Central memory CD8-positive, alpha-beta T cell (primary cell): ENCODE measurements around the gene THAP8.
A peak's percentile ranks its signal among the peaks of the same experiment; 100 is the strongest.
"Not testable (repeated sequence)": the region's sequence is repeated elsewhere in the genome, so short reads cannot be mapped to it uniquely, and the experiment has no call there.

Experiments
- ATAC-seq: fragments of 150-1000 bp; cut with Tn5 transposase; replicated peaks from 2 replicates; pipeline ENCODE4 v1.10.0; 2022; ENCODE audit warnings: mild to moderate bottlenecking, moderate FRiP score, moderate number of reproducible peaks; ENCODE audit not compliant: poor library complexity, severe bottlenecking; ENCODE audit errors: extremely low read depth
- DNase-seq, 2 donors: peaks; one replicate each; pipeline ENCODE4 v3.0.0; 2021; ENCODE audit warnings: low spot score in 2 of 2
- H3K27ac Mint-ChIP-seq: one replicate; pipeline ENCODE4 v1.8.0; 2022; ENCODE audit warnings: low read depth, mild to moderate bottlenecking, moderate library complexity, mixed read lengths
- H3K27me3 Mint-ChIP-seq: one replicate; pipeline ENCODE4 v1.8.0; 2022; ENCODE audit warnings: mixed read lengths
- H3K36me3 Mint-ChIP-seq: one replicate; pipeline ENCODE4 v1.8.0; 2022; ENCODE audit warnings: mild to moderate bottlenecking, moderate library complexity, mixed read lengths; ENCODE audit not compliant: insufficient read depth
- H3K4me1 Mint-ChIP-seq: one replicate; pipeline ENCODE4 v1.8.0; 2022; ENCODE audit warnings: mixed read lengths
- H3K4me3 Mint-ChIP-seq: one replicate; pipeline ENCODE4 v1.8.0; 2022; ENCODE audit warnings: mild to moderate bottlenecking, moderate library complexity, mixed read lengths
- H3K9me3 Mint-ChIP-seq: one replicate; pipeline ENCODE4 v1.8.0; 2022; ENCODE audit warnings: mixed read lengths

The THAP8 gene

GRCh38 chr19:36084231-36085009, 30.3 kb upstream of the THAP8 start:
- Mint-ChIP-seq H3K27me3 (no peaks in the 10 kb centered on the region), H3K4me1 (no peaks in the 10 kb centered on the region), H3K36me3 (peaks cover 6% of the 10 kb centered on the region), H3K9me3 (no peaks in the 10 kb centered on the region), H3K27ac (no peak overlapping the region), H3K4me3 (no peak overlapping the region)
- ATAC-seq (no peak), DNase-seq (no peak)

GRCh38 chr19:36082916-36083315, 28.8 kb upstream of the THAP8 start:
- Mint-ChIP-seq H3K27ac (no peak overlapping the region), H3K4me3 (no peak overlapping the region), H3K36me3 (peaks cover 6% of the 10 kb centered on the region), H3K9me3 (no peaks in the 10 kb centered on the region), H3K27me3 (no peaks in the 10 kb centered on the region), H3K4me1 (no peaks in the 10 kb centered on the region)
- DNase-seq (no peak), ATAC-seq (no peak)

- no peaks in the 10 kb centered on the region for H3K9me3 Mint-ChIP-seq
- ATAC-seq (no peak), DNase-seq (no peak)
- H3K27me3 Mint-ChIP-seq: no peaks in the 10 kb centered on the region
- peaks cover 6% of the 10 kb centered on the region for H3K36me3 Mint-ChIP-seq
- H3K4me1 Mint-ChIP-seq: no peaks in the 10 kb centered on the region
- peak overlapping the region; percentile 19 for H3K27ac Mint-ChIP-seq
- H3K4me3 Mint-ChIP-seq: no peak overlapping the region
Measured at GRCh38 chr19:36081894-36082293, 27.8 kb upstream of the THAP8 start.

GRCh38 chr19:36081385-36081784, 27.3 kb upstream of the THAP8 start:
- Mint-ChIP-seq H3K4me1 (no peaks in the 10 kb centered on the region), H3K4me3 (no peak overlapping the region), H3K27ac (peak overlapping the region; percentile 19), H3K36me3 (peaks cover 6% of the 10 kb centered on the region), H3K27me3 (no peaks in the 10 kb centered on the region), H3K9me3 (no peaks in the 10 kb centered on the region)
- DNase-seq: no peak
- ATAC-seq: no peak

- peaks cover 6% of the 10 kb centered on the region for H3K36me3 Mint-ChIP-seq
- H3K27ac Mint-ChIP-seq: no peak overlapping the region
Measured at GRCh38 chr19:36079389-36079945, 25.4 kb upstream of the THAP8 start.

GRCh38 chr19:36073121-36073876, 19.2 kb upstream of the THAP8 start:
- DNase-seq (no peak), ATAC-seq (no peak)
- H3K27me3 Mint-ChIP-seq: no peaks in the 10 kb centered on the region
- no peaks in the 10 kb centered on the region for H3K36me3 Mint-ChIP-seq
- H3K27ac Mint-ChIP-seq: no peak overlapping the region
- no peaks in the 10 kb centered on the region for H3K4me1 Mint-ChIP-seq
- H3K9me3 Mint-ChIP-seq: no peaks in the 10 kb centered on the region
- no peak overlapping the region for H3K4me3 Mint-ChIP-seq

More at GRCh38 chr19:36079389-36079945, 25.4 kb upstream of the THAP8 start:
- DNase-seq (no peak), ATAC-seq (no peak)
- Mint-ChIP-seq H3K9me3 (no peaks in the 10 kb centered on the region), H3K4me1 (no peaks in the 10 kb centered on the region), H3K4me3 (no peak overlapping the region), H3K27me3 (no peaks in the 10 kb centered on the region)

- H3K36me3 Mint-ChIP-seq: no peaks in the 10 kb centered on the region
- H3K27me3 Mint-ChIP-seq: no peaks in the 10 kb centered on the region
- H3K9me3 Mint-ChIP-seq: no peaks in the 10 kb centered on the region
- no peak overlapping the region for H3K4me3 Mint-ChIP-seq
- ATAC-seq: no peak
- no peak overlapping the region for H3K27ac Mint-ChIP-seq
- no peaks in the 10 kb centered on the region for H3K4me1 Mint-ChIP-seq
- no peak for DNase-seq
Measured at GRCh38 chr19:36072081-36072480, 18.0 kb upstream of the THAP8 start.

- H3K9me3 Mint-ChIP-seq, ATAC-seq, DNase-seq, H3K27me3 Mint-ChIP-seq, H3K4me1 Mint-ChIP-seq, H3K27ac Mint-ChIP-seq, H3K4me3 Mint-ChIP-seq, H3K36me3 Mint-ChIP-seq: not testable (repeated sequence)
Measured at GRCh38 chr19:36068810-36069499, 14.9 kb upstream of the THAP8 start.

GRCh38 chr19:36067681-36068080, 13.6 kb upstream of the THAP8 start:
- ATAC-seq (no peak), DNase-seq (no peak)
- no peaks in the 10 kb centered on the region for H3K27me3 Mint-ChIP-seq
- no peak overlapping the region for H3K4me3 Mint-ChIP-seq
- H3K27ac Mint-ChIP-seq: no peak overlapping the region
- no peaks in the 10 kb centered on the region for H3K9me3 Mint-ChIP-seq
- H3K36me3 Mint-ChIP-seq: no peaks in the 10 kb centered on the region
- H3K4me1 Mint-ChIP-seq: no peaks in the 10 kb centered on the region

GRCh38 chr19:36064826-36065225, 10.7 kb upstream of the THAP8 start:
- Mint-ChIP-seq H3K27me3 (no peaks in the 10 kb centered on the region), H3K36me3 (peaks cover 3% of the 10 kb centered on the region), H3K4me1 (no peaks in the 10 kb centered on the region), H3K4me3 (no peak overlapping the region), H3K9me3 (no peaks in the 10 kb centered on the region), H3K27ac (no peak overlapping the region)
- DNase-seq (no peak), ATAC-seq (no peak)

GRCh38 chr19:36061367-36061766, 7.3 kb upstream of the THAP8 start:
- peaks cover 3% of the 10 kb centered on the region for H3K36me3 Mint-ChIP-seq
- no peak for ATAC-seq
- H3K4me3 Mint-ChIP-seq: no peak overlapping the region
- H3K27me3 Mint-ChIP-seq: no peaks in the 10 kb centered on the region
- no peak for DNase-seq
- H3K27ac Mint-ChIP-seq: no peak overlapping the region
- peaks cover under 1% of the 10 kb centered on the region for H3K4me1 Mint-ChIP-seq
- no peaks in the 10 kb centered on the region for H3K9me3 Mint-ChIP-seq

- no peak for DNase-seq
- peaks cover 3% of the 10 kb centered on the region for H3K36me3 Mint-ChIP-seq
- H3K27me3 Mint-ChIP-seq: no peaks in the 10 kb centered on the region
- H3K9me3 Mint-ChIP-seq: no peaks in the 10 kb centered on the region
- peaks cover 7% of the 10 kb centered on the region for H3K4me1 Mint-ChIP-seq
- ATAC-seq: no peak
- no peak overlapping the region for H3K4me3 Mint-ChIP-seq
- no peak overlapping the region for H3K27ac Mint-ChIP-seq
Measured at GRCh38 chr19:36060430-36060829, 6.3 kb upstream of the THAP8 start.
